Stimulated activated CD4-positive, alpha-beta T cell treated with anti-CD3 and anti-CD28 coated beads, Interleukin-15, amount 100 ng/mL, for 1 hour (primary cell): ENCODE measurements around the gene CACNA1C.

Experiments used
- DNase-seq, 2 donors: peaks; one replicate each; pipeline ENCODE4 v3.0.0-alpha.2; 2020; ENCODE audit warnings: low read depth in 1 of 2, low spot score in 1 of 2

CACNA1C gene

GRCh38 chr12:2138294-2138693 lies 85.5 kb downstream of the CACNA1C start:
- no peak for DNase-seq

- no peak for DNase-seq
Observed at GRCh38 chr12:2138871-2139308, 86.1 kb downstream of the CACNA1C start.

- no peak for DNase-seq
Observed at GRCh38 chr12:2139651-2140050, 86.9 kb downstream of the CACNA1C start.

- no peak for DNase-seq
Observed at GRCh38 chr12:2140858-2141519, 88.2 kb downstream of the CACNA1C start.

GRCh38 chr12:2142068-2142467 lies 89.3 kb downstream of the CACNA1C start:
- DNase-seq: no peak

GRCh38 chr12:2144951-2145350 lies 92.2 kb downstream of the CACNA1C start:
- DNase-seq: no peak

GRCh38 chr12:2145433-2145998 lies 92.7 kb downstream of the CACNA1C start:
- DNase-seq: no peak

- DNase-seq: no peak
Observed at GRCh38 chr12:2147335-2147734, 94.5 kb downstream of the CACNA1C start.

GRCh38 chr12:2149091-2149490 lies 96.3 kb downstream of the CACNA1C start:
- DNase-seq: no peak

- DNase-seq: no peak
Observed at GRCh38 chr12:2150833-2151232, 98.0 kb downstream of the CACNA1C start.

GRCh38 chr12:2151391-2151790 lies 98.6 kb downstream of the CACNA1C start:
- no peak for DNase-seq

GRCh38 chr12:2152134-2152533 lies 99.3 kb downstream of the CACNA1C start:
- DNase-seq: no peak

GRCh38 chr12:2154050-2154449 lies 101.3 kb downstream of the CACNA1C start:
- DNase-seq: no peak

- no peak for DNase-seq
Observed at GRCh38 chr12:2154521-2154920, 101.7 kb downstream of the CACNA1C start.

GRCh38 chr12:2156333-2156732 lies 103.5 kb downstream of the CACNA1C start:
- DNase-seq: no peak

GRCh38 chr12:2160043-2160442 lies 107.3 kb downstream of the CACNA1C start:
- no peak for DNase-seq

GRCh38 chr12:2161473-2161872 lies 108.7 kb downstream of the CACNA1C start:
- DNase-seq: no peak

GRCh38 chr12:2163177-2163941 lies 110.6 kb downstream of the CACNA1C start:
- no peak for DNase-seq

GRCh38 chr12:2165021-2165420 lies 112.2 kb downstream of the CACNA1C start:
- DNase-seq: no peak

GRCh38 chr12:2165927-2166326 lies 113.1 kb downstream of the CACNA1C start:
- no peak for DNase-seq

GRCh38 chr12:2166696-2167095 lies 113.9 kb downstream of the CACNA1C start:
- no peak for DNase-seq

- DNase-seq: no peak
Observed at GRCh38 chr12:2167231-2167630, 114.4 kb downstream of the CACNA1C start.
